NCI-H2107 (cell line): ENCODE measurements around the gene CCR5AS.
"Not testable (repeated sequence)": the region's sequence is repeated elsewhere in the genome, so short reads cannot be mapped to it uniquely, and the experiment has no call there.

ENCODE experiments used
- DNase-seq: peaks from one replicate; lab custom pipeline; 2025; lab: John Stamatoyannopoulos, UW

The CCR5AS gene

DNA sequence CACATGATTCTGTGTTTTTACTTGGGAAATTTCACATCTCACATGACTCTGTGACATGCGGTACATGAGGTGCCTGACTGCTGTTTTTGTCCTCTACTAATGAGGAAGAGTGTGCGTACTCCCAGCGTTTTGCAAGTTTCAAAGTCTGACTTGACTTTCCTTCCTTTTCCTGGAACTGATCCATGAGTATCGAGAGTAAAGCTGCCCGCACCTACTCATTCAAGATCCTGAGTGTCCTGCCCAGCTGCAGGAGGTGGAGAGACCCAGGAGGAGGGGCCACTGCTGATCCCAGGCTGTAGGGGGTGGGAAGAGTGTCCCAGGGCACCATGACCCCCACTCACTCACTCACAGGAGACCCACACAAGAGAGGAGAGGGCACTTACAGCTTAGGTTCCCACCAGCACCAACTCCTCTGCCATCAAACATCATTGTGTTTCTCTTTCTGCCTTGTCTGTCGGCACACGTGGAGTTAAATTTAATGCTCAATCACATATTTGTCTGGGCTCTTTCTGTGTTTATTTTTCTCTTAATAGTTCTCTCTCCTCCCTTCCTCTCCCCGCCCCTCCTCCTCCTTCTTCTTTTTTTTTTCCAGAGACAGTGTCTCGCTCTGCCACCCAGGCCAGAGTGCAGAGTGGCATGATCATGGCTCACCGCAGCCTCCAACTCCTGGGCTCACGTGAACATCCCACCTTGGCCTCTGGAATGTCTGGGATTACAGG is 1.4 kb downstream of the CCR5AS start:
- DNase-seq: no peak

DNA sequence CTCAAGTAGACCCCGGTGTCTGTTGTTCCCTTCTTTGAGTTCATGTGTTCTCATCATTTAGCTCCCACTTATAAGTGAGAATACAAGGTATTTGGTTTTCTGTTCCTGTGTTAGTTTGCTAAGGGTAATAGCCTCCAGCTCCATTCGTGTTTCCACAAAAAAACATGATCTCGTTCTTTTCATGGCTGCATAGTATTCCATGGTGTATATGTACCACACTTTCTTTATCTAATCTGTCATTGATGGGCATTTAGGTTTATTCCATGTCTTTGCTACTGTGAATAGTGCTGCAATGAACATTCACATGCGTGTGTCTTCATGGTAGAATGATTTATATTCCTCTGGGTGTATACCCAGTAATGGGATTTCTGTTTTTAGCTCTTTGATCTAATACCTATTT is 4.0 kb downstream of the CCR5AS start:
- DNase-seq: not testable (repeated sequence)

DNA sequence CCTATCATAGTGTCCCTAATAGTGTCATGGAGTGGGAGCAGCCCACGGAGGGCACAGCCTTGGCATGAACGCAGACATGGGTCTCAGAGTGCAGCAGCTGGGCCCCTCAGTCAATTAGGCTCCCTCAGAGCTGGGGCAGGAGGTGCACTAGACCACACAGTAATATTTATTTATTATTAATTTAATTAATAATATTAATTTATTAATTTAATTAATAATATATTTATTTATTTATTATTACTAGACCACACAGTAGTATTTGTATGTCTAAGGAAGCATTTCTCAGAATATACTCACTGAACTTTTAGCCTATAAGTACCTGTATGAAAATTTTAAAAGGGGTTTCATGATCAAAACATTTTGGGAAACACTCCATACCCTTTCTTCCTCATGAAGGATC is 5.3 kb downstream of the CCR5AS start:
- DNase-seq: no peak

DNA sequence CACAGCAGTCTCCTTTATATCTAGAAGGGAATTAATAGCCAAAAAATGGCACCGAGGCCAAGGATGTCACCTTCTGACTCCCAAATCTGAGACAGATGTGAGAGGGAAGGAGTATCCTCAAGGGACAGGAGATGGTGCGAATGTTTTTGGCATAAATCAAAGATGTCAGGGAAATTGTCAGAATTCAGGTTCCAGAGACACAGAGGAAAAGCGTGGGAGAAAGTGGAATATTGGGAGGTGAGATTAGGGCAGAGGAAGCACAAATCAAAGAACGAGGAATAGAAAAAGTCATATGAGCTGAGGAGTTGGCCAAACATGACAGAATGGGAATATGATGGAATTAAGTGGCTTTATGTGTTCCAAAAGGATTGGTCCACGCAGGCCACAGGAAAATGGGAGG is 6.0 kb downstream of the CCR5AS start:
- DNase-seq: no peak

DNA sequence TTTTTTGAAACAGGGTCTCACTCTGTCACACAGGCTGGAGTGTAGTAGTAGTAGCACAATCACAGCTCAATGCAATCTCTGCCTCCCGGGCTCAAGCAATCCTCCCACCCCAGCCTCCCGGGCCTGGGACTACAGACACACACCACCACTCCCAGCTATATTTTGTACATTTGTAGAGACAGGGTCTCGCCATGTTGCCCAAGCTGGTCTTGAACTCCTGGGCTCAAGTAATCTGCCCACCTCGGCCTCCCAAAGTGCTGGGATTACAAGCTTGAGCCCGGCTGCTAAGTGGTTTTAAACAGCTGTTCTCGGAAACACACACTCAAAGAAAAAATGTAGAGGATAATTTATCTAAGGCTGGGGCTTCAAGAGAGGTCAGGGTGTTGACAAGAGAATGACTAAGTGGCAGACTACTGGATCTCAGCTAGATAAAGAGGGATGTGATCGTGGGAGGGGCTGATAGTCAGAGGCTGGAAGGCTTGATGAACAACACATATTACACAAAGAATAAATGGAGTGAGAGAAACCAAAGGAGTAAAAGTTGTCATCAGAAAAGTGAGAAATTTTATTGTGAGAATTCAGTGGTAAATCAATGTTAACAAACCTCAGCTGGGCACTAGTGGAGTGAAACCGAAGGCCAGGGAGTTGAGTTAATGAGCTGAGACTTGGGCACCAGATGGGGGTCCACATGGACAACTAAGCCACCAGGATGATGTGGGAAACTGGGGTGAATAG is 6.7 kb downstream of the CCR5AS start:
- DNase-seq: no peak

DNA sequence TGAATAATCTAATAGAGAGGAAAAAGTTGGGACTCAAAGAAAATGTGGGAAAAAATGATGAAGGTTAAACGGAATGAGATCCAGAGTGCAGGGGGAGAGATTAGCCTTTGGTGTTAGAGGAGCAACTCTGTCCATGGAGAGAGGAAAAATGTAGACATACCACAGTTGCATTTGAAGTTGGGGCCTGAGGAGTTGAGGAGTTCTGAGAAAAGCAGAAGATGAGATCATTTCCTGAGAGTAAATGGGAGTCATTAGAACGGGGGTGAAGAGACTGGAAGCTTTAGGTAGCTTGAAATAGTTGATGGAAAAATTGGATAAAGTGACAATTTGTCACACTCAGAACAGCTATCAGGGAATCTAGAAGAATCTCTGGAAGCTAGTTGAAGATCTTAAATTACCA is 7.3 kb downstream of the CCR5AS start:
- no peak for DNase-seq

DNA sequence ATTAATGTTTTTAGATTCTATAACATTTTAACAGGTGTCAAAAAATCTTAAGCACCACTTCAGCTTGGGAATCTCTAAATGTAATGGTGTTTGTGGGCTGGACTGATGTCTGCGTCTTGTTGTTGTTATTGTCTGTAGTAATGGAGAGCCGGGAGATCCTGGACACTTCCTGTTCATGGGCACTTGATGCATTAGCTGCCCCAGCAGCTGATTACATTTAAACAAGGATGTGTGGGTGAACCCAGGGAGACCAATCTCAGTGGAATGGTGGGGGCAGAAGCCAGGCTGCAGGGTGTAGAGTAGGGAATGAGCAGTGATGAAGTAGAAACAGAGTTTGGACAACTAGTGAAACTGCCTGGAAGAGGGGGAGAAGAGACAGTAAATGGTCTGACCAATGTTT is 7.8 kb downstream of the CCR5AS start:
- no peak for DNase-seq

DNA sequence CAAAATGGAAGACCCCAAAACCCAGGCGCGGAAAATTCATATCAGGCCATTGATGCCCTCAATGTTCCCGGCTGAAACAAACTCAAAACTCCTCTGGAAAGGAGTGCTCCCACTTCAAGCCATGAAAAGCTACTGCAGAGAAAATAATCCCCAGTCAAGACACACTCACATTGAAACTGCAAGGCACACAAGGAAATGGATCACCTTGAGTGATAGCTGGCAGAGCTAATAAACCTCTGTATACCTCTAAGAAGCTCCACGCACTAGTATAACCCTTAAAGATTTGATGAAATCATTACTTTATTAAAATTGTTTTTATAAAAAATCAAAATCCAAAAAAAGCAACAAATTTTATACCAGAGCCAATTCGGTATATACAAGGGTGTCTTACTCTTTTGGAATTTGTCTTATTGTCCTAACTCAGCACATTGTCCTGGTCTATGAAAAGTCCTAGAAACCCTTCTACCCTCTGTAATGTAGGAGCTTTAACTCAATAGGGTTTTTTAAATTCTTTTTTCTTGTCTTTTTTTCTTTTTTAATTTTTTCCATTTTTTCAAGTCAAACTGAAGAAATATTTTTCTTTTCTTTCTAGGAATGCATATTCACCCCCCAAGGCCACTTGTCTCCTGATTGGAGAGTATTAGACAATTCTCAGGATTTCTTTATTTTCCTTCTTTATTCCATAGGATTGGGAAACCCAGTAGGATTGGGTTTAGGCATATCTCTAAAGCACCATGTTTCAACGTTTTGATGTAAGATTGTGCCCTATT is 8.5 kb downstream of the CCR5AS start:
- DNase-seq: no peak

DNA sequence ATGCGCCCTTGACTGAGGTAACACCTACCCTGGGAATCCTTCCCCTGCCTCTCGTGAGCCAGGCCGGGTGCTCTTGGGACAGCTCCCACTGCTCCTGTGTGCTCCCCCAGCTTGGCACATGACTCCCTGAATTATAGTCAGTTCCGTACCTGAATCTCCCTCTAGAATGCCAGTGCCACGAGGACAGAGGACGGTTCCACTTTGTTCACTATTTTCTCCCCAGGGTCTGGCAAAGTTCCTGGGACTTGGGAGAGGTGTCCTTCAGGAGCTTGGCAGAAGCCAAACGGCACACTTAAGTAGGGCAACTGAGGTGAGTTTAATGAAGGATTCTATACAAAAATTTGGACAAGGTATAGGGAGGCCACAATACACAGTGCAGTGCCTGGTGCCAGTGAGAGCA is 9.8 kb downstream of the CCR5AS start:
- no peak for DNase-seq

DNA sequence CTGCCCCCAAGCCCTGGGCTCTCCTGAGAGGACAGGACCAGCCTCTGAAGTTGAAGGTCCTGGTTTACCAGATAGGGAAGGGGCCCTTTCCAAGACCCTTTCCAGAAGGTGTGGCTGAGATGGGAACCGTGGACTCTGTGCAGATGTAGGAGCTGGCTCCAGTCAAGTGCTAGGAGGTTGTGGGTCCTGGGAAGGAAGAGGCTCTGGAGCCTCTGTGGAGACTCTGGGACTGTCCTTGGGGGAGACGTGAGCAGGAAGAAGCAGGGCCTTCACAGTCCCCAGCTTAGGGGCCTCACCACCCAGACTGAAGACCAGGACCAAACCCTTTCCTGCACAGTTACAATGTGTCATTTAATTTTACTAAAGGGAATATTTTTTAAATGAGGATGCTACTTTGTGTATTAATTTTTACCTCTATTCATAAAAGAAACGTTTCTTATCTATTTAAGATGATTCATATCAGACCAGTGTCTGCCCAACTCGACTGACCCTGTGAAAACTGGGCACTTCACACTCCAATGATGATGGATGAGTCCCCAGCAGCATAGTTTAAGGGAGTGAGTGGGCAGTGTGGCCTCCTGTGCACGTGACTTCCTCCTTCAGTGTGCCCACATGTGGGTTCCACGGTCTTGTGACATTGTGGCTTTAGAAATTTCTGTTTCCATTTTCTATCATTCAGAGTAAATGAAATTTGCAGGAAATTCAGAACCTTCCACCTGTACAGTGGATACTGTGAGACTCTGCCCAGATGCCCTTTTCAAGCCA is 10.9 kb downstream of the CCR5AS start:
- no peak for DNase-seq

DNA sequence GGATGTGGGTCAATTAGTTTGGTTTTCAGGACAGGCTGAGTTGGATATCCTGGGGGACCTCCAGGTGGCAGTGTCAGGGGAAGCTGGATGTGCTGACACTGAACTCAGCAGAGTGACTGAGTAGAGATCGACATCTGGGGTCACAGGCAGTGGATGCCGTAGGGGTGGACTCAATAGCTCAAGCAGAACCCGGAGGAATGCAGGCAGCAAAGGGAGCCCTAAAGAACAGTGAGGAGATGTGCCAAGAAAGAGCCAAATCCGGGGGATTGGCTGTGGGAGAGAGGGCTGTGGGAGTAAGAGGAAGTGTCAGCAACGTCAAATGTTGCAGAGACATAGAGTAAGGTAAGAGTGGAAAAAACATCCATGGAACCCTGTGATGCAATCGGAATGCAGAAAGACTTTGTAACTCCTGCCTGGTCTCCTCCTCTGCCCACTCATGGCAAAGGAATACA is 11.6 kb downstream of the CCR5AS start:
- no peak for DNase-seq

DNA sequence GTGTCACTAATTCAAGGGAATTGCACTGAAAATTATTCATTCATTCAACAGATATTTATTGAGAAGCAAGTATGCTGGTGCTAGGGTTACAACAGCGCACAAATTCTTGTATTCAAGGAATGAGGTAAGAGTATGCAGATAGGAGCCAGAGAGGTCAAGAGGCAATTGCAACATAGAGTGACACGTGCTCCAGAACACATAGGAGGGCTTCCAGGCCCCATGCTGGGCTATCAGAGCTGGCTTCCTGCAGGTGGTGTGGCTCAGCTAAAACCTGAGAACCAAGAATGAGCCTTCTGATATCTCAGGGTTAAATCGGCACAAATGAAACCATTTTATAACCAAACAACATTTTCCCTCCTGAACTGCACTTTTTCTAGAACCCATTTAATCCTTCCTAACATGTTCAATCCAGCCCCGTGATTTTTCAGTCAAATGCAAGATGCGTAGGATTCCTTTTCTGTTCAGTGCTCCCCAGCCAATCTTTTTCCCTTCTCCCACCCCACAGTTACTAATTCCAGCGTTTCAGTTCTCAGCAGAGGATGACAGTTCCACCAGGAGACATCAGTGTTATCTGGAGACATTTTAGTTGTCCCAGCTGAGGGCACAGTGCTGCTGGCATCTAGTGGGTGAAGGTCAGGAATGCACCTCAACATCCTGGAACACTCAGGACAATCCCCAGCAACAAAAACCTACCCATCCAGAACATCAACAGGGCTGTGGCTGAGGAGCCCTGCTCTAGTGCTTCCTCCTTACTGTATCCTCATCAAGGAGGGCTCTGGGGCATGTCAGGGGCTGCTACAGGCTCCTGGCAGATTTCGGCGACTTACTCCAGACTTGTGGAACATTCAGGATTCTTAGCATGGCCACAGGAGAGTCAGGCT is 13.1 kb downstream of the CCR5AS start:
- DNase-seq: no peak

DNA sequence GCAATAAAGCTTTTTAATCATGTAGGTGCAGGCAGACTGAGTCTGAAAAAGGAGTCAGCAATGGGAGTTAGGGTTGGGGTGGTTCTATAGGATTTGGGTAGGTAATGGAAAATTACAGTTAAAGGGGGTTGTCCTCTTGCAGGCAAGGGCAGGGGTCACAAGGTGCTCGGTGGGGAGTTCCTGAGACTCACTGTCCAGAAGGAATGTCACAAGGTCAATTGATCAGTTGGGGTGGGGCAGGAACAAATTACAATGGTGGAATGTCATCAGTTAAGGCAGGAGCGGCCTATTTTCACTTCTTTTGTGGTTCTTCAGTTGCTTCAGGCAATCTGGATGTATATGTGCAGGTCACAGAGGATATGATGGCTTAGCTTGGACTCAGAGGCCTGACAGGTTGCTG is 13.9 kb downstream of the CCR5AS start:
- no peak for DNase-seq

DNA sequence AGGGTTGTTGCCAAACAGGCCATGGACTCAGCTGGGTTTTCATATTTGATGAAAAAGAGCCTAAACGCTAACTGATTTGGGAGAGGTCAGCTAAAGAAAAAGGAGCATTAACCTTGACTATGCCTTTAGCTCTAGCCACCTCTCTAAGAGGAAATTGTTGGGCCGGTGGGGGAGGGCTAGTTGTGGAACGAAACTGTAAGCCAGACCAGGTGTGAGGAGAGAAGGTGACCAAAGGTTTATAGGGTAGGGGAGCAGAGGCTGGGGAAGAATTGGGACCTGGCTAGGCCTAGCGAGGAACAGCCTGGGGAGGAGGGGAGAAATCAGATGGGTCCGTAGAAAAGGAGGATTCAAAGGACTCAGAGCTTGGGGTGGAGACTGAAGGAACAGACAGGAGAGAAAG is 15.3 kb downstream of the CCR5AS start:
- not testable (repeated sequence) for DNase-seq

DNA sequence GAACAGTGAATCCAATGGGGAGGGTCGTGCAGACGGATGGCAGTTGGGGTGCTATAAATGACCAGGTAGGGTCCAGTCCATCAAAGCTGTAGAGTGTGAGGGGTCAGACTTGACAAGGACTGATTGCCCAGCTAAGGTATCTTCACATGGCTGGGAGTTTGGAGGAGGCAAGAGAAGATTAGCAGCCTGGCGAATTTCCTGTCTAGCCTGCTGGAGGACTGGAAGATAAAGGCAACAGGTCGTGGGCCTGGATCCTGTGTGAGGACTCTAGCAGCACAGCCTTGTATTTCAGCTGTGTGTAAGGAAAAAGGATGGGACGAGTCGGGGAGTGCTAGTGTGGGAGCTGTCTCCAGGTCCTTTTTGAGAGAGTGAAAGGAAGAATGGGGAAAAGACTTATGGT is 17.6 kb downstream of the CCR5AS start:
- DNase-seq: no peak

DNA sequence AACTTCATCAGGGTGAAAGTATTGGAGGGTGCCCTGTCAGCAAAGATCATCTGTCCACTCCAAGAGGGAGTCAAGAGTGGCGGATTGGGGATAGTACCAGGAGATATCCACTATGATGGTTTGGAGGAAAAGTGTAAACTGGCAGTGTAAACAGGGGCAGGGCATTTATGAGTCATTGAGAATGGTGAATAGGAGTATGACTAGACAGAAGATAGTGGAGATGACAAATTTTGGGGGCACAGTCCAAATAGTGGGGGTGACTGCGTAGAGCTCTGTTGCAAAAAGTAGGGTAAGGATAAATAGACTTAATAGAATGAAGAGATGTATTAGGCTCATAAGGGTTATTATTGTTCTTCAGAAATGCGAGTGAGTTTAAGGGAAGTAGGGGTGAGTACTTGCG is 18.0 kb downstream of the CCR5AS start:
- DNase-seq: not testable (repeated sequence)

DNA sequence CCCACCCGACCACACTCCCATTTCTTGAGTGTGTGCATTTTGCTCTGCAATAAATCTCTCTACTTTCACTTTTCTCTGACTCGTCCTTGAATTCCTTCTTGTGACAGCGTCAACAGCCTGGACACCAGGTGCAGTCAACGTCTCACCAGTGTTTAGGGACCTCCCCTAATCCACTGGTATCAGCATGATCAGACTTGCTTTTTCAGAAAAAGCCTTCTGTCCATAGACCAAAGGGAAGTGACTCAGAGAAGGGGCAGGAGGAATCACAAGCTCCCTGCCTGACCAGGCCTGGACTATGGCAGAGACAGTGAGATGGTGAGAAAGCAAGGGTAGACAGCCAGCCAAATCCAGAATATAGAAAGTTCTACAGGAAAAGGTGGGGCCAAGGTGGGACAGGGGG is 20.7 kb downstream of the CCR5AS start:
- no peak for DNase-seq

DNA sequence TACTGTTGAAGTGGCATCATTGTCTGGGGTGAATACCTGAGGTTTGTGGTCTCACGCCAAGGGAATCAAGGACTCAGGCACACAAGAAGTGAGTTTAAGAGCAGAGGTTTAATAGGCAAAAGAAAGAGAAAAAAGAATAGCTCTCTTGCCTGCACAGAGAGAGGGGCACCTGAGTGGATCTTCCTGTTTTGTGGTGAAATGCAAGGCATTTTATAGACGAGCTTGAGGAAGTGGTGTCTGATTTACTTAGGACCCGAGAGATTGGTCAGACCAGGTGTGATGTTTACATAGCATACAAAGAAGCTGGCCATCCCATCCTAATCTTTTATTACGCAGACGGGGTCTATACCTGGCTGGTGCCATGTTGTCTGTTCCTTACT is 22.9 kb downstream of the CCR5AS start:
- no peak for DNase-seq

DNA sequence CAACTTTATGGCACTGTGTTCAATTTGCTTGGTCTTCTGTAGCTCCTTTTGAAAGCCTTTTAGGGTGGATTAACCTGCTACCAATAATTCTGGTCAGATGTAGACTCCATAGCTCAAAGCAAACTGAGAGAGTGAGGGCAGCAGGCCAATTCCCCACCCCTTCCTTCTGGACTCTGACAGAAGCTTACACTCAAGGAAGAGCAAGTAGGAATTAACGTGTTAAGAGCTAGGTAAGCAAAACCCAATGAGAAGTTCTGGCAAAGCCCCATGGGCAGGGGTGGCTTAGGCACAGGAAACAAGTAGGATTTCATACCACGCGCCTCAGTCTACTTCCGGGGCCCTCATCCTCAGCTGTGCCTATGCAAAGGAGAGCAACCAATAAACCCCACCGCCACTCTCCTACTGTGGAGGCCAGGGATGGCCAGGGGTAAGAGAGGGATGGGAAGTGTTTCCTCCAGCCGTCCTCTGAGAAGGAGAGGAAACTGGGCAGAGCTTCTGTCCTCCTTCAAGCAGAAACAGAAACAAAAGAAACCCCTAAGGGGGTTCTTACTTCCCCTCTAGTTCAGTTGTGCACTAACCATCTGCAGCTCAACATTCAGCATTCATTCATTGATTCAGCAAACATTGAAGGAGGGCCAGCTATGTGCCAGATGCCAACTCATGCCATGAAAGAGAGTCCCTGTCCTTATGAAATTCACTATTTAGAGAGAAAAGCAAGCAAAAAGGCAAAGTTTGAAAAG is 23.5 kb downstream of the CCR5AS start:
- DNase-seq: no peak

DNA sequence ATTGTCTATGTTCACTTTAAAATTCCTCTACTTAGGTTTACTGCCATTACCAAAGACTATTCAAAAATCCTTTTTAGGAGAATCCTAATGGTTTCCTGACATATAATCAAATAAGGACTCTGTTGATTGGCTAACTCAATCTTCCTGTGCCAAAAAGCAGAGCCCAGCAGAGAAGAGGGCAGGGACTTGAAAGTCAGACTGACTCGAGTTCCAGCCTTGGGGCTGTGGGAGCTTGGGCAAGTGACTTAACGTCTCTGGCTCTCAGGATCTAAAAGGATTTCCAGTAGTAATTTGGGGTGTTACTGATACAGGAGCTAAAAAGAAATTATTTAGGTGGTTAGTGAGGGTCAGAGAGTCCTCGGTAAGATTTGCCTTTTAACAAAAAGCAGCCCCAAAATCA is 25.2 kb downstream of the CCR5AS start:
- no peak for DNase-seq
